ENCODE results near the gene ITGB3BP.
"Not testable (repeated sequence)": the region's sequence is repeated elsewhere in the genome, so short reads cannot be mapped to it uniquely, and the experiment has no call there.

The ITGB3BP gene

DNA sequence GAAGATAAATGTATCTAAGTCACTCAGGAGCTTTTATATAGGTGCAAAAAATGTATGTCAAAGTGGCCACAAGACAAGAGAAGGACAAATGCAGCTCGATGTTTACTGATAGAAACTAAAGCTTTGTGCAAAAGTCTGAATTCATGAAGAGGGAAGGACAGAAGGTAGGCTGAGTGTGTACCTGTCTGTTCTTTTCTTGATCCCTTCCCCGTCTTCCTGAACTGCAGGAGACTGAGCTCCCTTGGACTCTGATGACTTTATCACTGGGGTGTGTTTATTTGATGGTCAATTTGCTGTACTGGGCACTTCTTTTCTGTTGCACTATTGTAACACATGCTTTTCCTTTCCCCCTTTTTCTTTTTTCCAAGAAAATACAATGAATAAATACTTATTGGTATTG is 25.4 kb downstream of the ITGB3BP start:
- ChIA-PET POLR2A (no interaction called here), CTCF (interaction anchor here (0.8 to 1.6 kb wide), 4 partner anchors 12 to 40 kb away, joined by 3 to 4 read pairs (median 4); no protein-coding TSS in a partner anchor)
- TF ChIP-seq CTCF (IDR thresholded peaks at IDR 0.05; ENCODE audit: control extremely low read depth, extremely low read depth, low read depth, missing control alignments), result no peak
- no peak for DNase-seq (ENCODE audit: extremely low spot score)

DNA sequence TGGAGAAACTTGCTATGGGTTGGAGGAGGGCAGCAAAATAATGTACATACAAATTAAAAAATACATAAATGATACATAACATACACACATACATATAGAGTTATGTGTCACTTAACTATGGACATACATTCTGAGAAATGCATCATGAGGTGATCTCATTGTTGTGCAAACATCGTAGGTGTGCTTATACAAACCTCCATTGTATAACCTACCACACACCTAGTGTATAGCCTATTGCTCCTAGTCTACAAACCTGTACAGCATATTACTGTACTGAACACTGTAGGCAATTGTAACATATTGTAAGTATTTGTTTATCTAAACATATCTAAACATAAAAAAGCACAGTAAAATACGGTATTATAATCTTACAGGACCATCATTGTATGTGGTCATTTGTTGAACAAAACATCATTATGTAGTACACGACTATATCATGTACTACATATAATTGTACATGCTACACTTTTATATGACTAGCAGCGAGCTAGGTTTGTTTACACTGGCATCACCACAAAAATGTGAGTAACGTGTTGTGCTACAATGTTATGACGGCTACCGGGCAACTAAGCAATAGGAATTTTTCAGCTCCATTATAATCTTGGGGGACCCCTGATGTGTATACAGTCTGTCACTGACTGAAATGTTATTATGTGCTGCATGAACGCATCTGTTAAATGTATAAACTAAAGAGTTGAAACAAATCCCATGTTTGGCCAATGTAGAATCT is 35.5 kb downstream of the ITGB3BP start:
- CTCF ChIA-PET, result interaction anchor here (0.7 to 3.3 kb wide), 5 partner anchors 8 to 151 kb away, joined by 3 to 13 read pairs (median 3); no protein-coding TSS in a partner anchor
- POLR2A ChIA-PET, result no interaction called here
- DNase-seq (ENCODE audit: extremely low spot score), result no peak
- TF ChIP-seq CTCF (IDR thresholded peaks at IDR 0.05; ENCODE audit: control extremely low read depth, extremely low read depth, low read depth, missing control alignments), result no peak

- CTCF ChIA-PET, result interaction anchor here (0.7 to 3.3 kb wide), 6 partner anchors 9 to 151 kb away, joined by 3 to 13 read pairs (median 3); no protein-coding TSS in a partner anchor
- no peak for TF ChIP-seq CTCF (IDR thresholded peaks at IDR 0.05; ENCODE audit: control extremely low read depth, extremely low read depth, low read depth, missing control alignments)
- POLR2A ChIA-PET, result no interaction called here
- no peak for DNase-seq (ENCODE audit: extremely low spot score)
Observed at GRCh38 chr1:63486629-63487028, 36.4 kb downstream of the ITGB3BP start.

DNA sequence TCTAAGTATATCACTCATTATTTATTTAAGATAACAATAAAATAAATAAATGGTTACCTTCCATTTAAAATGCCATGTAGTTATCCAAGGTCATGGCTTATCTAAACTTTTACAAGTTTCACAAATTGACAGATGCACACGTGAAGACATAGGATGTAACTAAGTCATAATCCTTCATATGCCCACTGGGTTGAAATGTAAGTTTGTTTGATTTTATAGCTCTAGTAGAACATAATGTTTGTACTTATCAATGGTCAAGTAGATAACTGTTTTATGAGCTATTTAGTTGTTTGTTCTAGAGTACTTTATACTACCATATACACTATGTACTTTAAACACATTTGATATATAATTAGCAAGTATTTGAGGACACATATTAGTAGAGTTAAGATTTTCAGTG is 43.0 kb downstream of the ITGB3BP start:
- POLR2A ChIA-PET, result no interaction called here
- DNase-seq (ENCODE audit: extremely low spot score), result no peak
- no peak for TF ChIP-seq CTCF (IDR thresholded peaks at IDR 0.05; ENCODE audit: control extremely low read depth, extremely low read depth, low read depth, missing control alignments)
- CTCF ChIA-PET, result interaction anchor here (0.6 to 1.1 kb wide), 2 partner anchors 9 to 27 kb away, joined by 3 to 4 read pairs; no protein-coding TSS in a partner anchor

DNA sequence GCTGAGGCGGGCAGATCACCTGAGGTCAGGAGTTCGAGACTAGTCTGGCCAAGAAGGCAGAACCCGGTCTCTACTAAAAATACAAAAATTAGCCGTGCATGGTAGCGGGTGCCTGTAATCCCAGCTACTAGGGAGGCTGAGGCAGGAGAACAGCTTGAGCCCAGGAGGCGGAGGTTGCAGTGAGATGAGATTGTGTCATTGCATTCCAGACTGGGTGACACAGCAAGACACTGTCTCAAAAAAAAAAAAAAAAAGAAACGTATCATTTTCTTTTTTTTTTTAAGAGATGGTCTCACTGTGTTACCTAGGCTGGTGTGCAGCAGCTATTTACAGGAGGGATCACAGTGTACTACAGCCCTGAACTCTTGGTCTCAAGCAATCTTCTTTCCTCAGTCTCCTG is 47.3 kb downstream of the ITGB3BP start:
- POLR2A ChIA-PET, result no interaction called here
- CTCF ChIA-PET, result interaction anchor here (1.3 to 2.7 kb wide), 4 partner anchors 10 to 24 kb away, joined by 3 to 13 read pairs (median 5); no protein-coding TSS in a partner anchor
- no peak for TF ChIP-seq CTCF (IDR thresholded peaks at IDR 0.05; ENCODE audit: control extremely low read depth, extremely low read depth, low read depth, missing control alignments)
- DNase-seq (ENCODE audit: extremely low spot score), result no peak

DNA sequence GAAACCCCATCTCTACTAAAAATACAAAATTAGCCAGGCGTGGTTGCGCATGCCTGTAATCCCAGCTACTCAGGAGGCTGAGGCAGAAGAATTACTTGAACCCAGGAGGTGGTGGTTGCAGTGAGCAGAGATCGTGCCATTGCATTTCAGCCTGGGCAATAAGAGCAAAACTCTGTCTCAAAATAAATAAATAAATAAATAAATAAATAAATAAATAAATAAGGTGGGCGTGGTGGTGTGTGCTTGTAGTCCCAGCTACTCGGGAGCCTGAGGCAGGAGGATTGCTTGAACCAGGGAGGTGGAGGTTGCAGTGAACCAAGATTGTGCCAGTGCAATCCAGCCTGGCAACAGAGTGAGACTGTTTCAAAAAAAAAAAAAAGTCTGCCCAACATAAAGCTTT is 54.3 kb downstream of the ITGB3BP start:
- POLR2A ChIA-PET; CTCF ChIA-PET; DNase-seq (ENCODE audit: extremely low spot score): not testable (repeated sequence)

GRCh38 chr1:63466759-63467158 is 56.3 kb downstream of the ITGB3BP start:
- DNase-seq (ENCODE audit: extremely low spot score), result no peak
- TF ChIP-seq CTCF (IDR thresholded peaks at IDR 0.05; ENCODE audit: control extremely low read depth, extremely low read depth, low read depth, missing control alignments), result no peak
- CTCF ChIA-PET, result interaction anchor here (0.9 to 1.5 kb wide), 4 partner anchors 10 to 318 kb away, joined by 3 to 6 read pairs (median 3); no protein-coding TSS in a partner anchor
- POLR2A ChIA-PET, result no interaction called here

Measured in GM10248 (cell line).